Measurements from ENCODE around the gene AKNA.

The AKNA gene

GRCh38 chr9:114421147-114421546 lies 33.4 kb upstream of the AKNA start:
- TF ChIP-seq FOXP2 (optimal IDR thresholded peaks at IDR 0.05; ENCODE audit: borderline replicate concordance, extremely low read depth, extremely low read length, insufficient read depth) (no peak), REST (IDR thresholded peaks at IDR 0.05; ENCODE audit: insufficient read depth in 1 of 2, low read depth in 2 of 2, low read length in 2 of 2) (no peak)

GRCh38 chr9:114419796-114420195 lies 32.0 kb upstream of the AKNA start:
- no peak for TF ChIP-seq REST (IDR thresholded peaks at IDR 0.05; ENCODE audit: insufficient read depth in 1 of 2, low read depth in 2 of 2, low read length in 2 of 2)
- no peak for TF ChIP-seq SIN3A (IDR thresholded peaks at IDR 0.05; ENCODE audit: borderline replicate concordance, insufficient read depth, low read length)
- TF ChIP-seq POLR2AphosphoS5 (IDR thresholded peaks at IDR 0.05; ENCODE audit: low read depth, low read length), result no peak
- TF ChIP-seq TAF1 (IDR thresholded peaks at IDR 0.05; ENCODE audit: borderline replicate concordance, insufficient read depth, low read length), result no peak
- no peak for TF ChIP-seq FOXP2 (optimal IDR thresholded peaks at IDR 0.05; ENCODE audit: borderline replicate concordance, extremely low read depth, extremely low read length, insufficient read depth)

- TF ChIP-seq TAF1 (IDR thresholded peaks at IDR 0.05; ENCODE audit: borderline replicate concordance, insufficient read depth, low read length) (no peak), POLR2AphosphoS5 (IDR thresholded peaks at IDR 0.05; ENCODE audit: low read depth, low read length) (no peak), FOXP2 (optimal IDR thresholded peaks at IDR 0.05; ENCODE audit: borderline replicate concordance, extremely low read depth, extremely low read length, insufficient read depth) (no peak), SIN3A (IDR thresholded peaks at IDR 0.05; ENCODE audit: borderline replicate concordance, insufficient read depth, low read length) (no peak), REST (IDR thresholded peaks at IDR 0.05; ENCODE audit: insufficient read depth in 1 of 2, low read depth in 2 of 2, low read length in 2 of 2) (no peak)
Measured at GRCh38 chr9:114418053-114418452, 30.3 kb upstream of the AKNA start.

- TF ChIP-seq REST (IDR thresholded peaks at IDR 0.05; ENCODE audit: insufficient read depth in 1 of 2, low read depth in 2 of 2, low read length in 2 of 2) (no peak), POLR2AphosphoS5 (IDR thresholded peaks at IDR 0.05; ENCODE audit: low read depth, low read length) (no peak), FOXP2 (optimal IDR thresholded peaks at IDR 0.05; ENCODE audit: borderline replicate concordance, extremely low read depth, extremely low read length, insufficient read depth) (no peak), SIN3A (IDR thresholded peaks at IDR 0.05; ENCODE audit: borderline replicate concordance, insufficient read depth, low read length) (no peak), TAF1 (IDR thresholded peaks at IDR 0.05; ENCODE audit: borderline replicate concordance, insufficient read depth, low read length) (no peak)
Measured at GRCh38 chr9:114417511-114417910, 29.7 kb upstream of the AKNA start.

GRCh38 chr9:114416906-114417305 lies 29.1 kb upstream of the AKNA start:
- TF ChIP-seq SIN3A (IDR thresholded peaks at IDR 0.05; ENCODE audit: borderline replicate concordance, insufficient read depth, low read length), result no peak
- no peak for TF ChIP-seq POLR2AphosphoS5 (IDR thresholded peaks at IDR 0.05; ENCODE audit: low read depth, low read length)
- TF ChIP-seq TAF1 (IDR thresholded peaks at IDR 0.05; ENCODE audit: borderline replicate concordance, insufficient read depth, low read length), result no peak
- TF ChIP-seq FOXP2 (optimal IDR thresholded peaks at IDR 0.05; ENCODE audit: borderline replicate concordance, extremely low read depth, extremely low read length, insufficient read depth), result no peak
- TF ChIP-seq REST (IDR thresholded peaks at IDR 0.05; ENCODE audit: insufficient read depth in 1 of 2, low read depth in 2 of 2, low read length in 2 of 2), result no peak

Data from PFSK-1 (cell line).